ENCODE results near the gene ARAP2.
A peak's percentile ranks its signal among the peaks of the same experiment; 100 is the strongest.

DNA sequence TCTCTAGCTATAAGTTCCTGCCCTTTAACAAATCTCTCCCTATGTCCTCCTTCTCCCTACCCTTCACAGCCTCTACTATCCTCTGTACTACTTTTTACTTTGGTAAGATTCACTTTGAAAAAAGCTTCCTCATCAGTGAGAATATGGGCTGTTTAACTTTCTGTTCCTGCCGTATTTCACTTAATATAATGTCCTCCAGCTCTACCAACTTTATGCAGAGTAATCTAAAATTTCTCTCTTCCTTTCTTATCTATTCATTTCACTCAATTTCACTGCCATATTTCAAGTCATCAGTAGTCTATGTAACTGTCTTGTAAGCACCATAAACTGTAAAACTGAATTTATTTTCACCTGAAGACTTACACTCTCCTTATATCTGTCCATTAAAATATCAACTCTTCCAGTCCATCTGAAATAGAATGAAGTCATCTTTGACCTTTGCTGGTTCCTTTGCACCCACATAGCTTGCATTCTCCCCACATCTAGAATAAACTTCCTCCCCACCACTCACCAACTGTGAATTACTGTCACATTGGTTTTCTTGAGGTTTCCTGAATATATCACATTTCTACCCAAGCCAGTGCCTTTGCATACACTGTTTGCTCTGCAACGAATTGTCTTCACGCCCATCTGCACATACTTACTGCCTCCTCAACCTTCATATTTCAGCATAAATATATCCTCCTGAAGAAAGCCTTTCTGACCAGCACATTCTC is 54.6 kb downstream of the ARAP2 start:
- TF ChIP-seq POLR2A (IDR thresholded peaks at IDR 0.05), result no peak
- TF ChIP-seq CTCF (IDR thresholded peaks at IDR 0.05 in 8 of 11, conservative IDR thresholded peaks at IDR 0.05 in 3 of 11), result no peak
- peak in 1 of 3 donors; percentile 37 for TF ChIP-seq POLR2AphosphoS5 (IDR thresholded peaks at IDR 0.05)

Measured in spleen (tissue), 7 donors.